H1 (cell line): Measurements from ENCODE around the gene EGR4. TPM values are rescaled to one million over a fixed set of nuclear protein-coding genes. Genes with fewer than 3 reads are reported as not detected.

Source experiments
- BCL11A ChIP-seq, 2 experiments: IDR thresholded peaks; one replicate each; pipeline ENCODE4 v1.6.1; 2011; ENCODE audit warnings: low read depth in 2 of 2, low read length in 2 of 2, mild to moderate bottlenecking in 2 of 2
- BRCA1 ChIP-seq: IDR thresholded peaks from 2 replicates; pipeline ENCODE4 v1.6.1; 2012; ENCODE audit warnings: low read depth, low read length, improper control_type of control experiment
- CREB1 ChIP-seq: IDR thresholded peaks from 2 replicates; pipeline ENCODE4 v1.6.1; 2012; ENCODE audit warnings: inconsistent platforms
- JUN ChIP-seq: IDR thresholded peaks from 2 replicates; pipeline ENCODE4 v1.6.1; 2011; ENCODE audit warnings: low read depth, mild to moderate bottlenecking, improper control_type of control experiment, low read length
- JUND ChIP-seq: IDR thresholded peaks from 2 replicates; pipeline ENCODE4 v1.6.1; 2011; ENCODE audit warnings: mild to moderate bottlenecking, improper control_type of control experiment, low read length
- KDM5A ChIP-seq: fragments of 200-600 bp; IDR thresholded peaks from 2 replicates; pipeline ENCODE4 v1.7.1; 2012; ENCODE audit warnings: mild to moderate bottlenecking, low read length, inconsistent platforms, mixed read lengths
- MAFK ChIP-seq: IDR thresholded peaks from 2 replicates; pipeline ENCODE4 v1.6.1; 2012; ENCODE audit warnings: low read depth, mild to moderate bottlenecking, improper control_type of control experiment, low read length
- POU5F1 ChIP-seq: IDR thresholded peaks from 2 replicates; pipeline ENCODE4 v1.6.1; 2011; ENCODE audit warnings: low read depth, mild to moderate bottlenecking, low read length, moderate library complexity
- RAD21 ChIP-seq, 2 experiments: IDR thresholded peaks in 1 of 2; conservative IDR thresholded peaks in 1 of 2; 2 replicates each; pipeline ENCODE4 v1.6.1; 2011; ENCODE audit warnings: low read depth in 2 of 2, low read length in 2 of 2, improper control_type of control experiment in 1 of 2, inconsistent platforms in 1 of 2, mild to moderate bottlenecking in 1 of 2, moderate library complexity in 1 of 2
- TAF7 ChIP-seq: optimal IDR thresholded peaks from 2 replicates; pipeline ENCODE3; 2011; ENCODE audit warnings: low read depth, mild to moderate bottlenecking, inconsistent platforms, low read length, moderate library complexity, borderline replicate concordance
- polyA plus RNA-seq, 7 experiments: library from polyadenylated mRNA; depleted of rRNA in 3 of 7; stranded (reverse) in 5 of 7; unstranded in 2 of 7; fragments of >200 nt in 5 of 7; fragments of 200-250 nt in 2 of 7; gene quantifications; 1 replicate in 5 of 7; 2 replicates in 1 of 7; 4 replicates in 1 of 7; pipeline versions ENCODE4 v1.2.1 to v1.2.3, GENCODE V29; 2011 to 2013; ENCODE audit warnings: missing spikeins in 2 of 7, mixed read lengths in 2 of 7
- total RNA-seq: library from RNA; stranded (reverse); fragmentation: NEBNext Ultra II Directional; extraction: Animal tissue kit (Norgen Biotek cat#: 25700); gene quantifications from 2 replicates; pipeline ENCODE4 v1.2.1, GENCODE V29; 2021
- TF ChIP-seq, protein P1 (sequence below): fragments of 300-600 bp; sonication (generic); IDR thresholded peaks from 2 replicates; pipeline ENCODE4 v1.7.1; 2012; ENCODE audit warnings: low read length, moderate library complexity, mild to moderate bottlenecking, inconsistent platforms; ENCODE audit not compliant: insufficient replicate concordance

The EGR4 gene
- total and polyA plus RNA-seq, 2 of the 8 experiments (the other 6 are each of a cell fraction or from before 2014, with no cell fraction given), result 0.20 TPM; not detected in 1

- TF ChIP-seq, protein P1, sequence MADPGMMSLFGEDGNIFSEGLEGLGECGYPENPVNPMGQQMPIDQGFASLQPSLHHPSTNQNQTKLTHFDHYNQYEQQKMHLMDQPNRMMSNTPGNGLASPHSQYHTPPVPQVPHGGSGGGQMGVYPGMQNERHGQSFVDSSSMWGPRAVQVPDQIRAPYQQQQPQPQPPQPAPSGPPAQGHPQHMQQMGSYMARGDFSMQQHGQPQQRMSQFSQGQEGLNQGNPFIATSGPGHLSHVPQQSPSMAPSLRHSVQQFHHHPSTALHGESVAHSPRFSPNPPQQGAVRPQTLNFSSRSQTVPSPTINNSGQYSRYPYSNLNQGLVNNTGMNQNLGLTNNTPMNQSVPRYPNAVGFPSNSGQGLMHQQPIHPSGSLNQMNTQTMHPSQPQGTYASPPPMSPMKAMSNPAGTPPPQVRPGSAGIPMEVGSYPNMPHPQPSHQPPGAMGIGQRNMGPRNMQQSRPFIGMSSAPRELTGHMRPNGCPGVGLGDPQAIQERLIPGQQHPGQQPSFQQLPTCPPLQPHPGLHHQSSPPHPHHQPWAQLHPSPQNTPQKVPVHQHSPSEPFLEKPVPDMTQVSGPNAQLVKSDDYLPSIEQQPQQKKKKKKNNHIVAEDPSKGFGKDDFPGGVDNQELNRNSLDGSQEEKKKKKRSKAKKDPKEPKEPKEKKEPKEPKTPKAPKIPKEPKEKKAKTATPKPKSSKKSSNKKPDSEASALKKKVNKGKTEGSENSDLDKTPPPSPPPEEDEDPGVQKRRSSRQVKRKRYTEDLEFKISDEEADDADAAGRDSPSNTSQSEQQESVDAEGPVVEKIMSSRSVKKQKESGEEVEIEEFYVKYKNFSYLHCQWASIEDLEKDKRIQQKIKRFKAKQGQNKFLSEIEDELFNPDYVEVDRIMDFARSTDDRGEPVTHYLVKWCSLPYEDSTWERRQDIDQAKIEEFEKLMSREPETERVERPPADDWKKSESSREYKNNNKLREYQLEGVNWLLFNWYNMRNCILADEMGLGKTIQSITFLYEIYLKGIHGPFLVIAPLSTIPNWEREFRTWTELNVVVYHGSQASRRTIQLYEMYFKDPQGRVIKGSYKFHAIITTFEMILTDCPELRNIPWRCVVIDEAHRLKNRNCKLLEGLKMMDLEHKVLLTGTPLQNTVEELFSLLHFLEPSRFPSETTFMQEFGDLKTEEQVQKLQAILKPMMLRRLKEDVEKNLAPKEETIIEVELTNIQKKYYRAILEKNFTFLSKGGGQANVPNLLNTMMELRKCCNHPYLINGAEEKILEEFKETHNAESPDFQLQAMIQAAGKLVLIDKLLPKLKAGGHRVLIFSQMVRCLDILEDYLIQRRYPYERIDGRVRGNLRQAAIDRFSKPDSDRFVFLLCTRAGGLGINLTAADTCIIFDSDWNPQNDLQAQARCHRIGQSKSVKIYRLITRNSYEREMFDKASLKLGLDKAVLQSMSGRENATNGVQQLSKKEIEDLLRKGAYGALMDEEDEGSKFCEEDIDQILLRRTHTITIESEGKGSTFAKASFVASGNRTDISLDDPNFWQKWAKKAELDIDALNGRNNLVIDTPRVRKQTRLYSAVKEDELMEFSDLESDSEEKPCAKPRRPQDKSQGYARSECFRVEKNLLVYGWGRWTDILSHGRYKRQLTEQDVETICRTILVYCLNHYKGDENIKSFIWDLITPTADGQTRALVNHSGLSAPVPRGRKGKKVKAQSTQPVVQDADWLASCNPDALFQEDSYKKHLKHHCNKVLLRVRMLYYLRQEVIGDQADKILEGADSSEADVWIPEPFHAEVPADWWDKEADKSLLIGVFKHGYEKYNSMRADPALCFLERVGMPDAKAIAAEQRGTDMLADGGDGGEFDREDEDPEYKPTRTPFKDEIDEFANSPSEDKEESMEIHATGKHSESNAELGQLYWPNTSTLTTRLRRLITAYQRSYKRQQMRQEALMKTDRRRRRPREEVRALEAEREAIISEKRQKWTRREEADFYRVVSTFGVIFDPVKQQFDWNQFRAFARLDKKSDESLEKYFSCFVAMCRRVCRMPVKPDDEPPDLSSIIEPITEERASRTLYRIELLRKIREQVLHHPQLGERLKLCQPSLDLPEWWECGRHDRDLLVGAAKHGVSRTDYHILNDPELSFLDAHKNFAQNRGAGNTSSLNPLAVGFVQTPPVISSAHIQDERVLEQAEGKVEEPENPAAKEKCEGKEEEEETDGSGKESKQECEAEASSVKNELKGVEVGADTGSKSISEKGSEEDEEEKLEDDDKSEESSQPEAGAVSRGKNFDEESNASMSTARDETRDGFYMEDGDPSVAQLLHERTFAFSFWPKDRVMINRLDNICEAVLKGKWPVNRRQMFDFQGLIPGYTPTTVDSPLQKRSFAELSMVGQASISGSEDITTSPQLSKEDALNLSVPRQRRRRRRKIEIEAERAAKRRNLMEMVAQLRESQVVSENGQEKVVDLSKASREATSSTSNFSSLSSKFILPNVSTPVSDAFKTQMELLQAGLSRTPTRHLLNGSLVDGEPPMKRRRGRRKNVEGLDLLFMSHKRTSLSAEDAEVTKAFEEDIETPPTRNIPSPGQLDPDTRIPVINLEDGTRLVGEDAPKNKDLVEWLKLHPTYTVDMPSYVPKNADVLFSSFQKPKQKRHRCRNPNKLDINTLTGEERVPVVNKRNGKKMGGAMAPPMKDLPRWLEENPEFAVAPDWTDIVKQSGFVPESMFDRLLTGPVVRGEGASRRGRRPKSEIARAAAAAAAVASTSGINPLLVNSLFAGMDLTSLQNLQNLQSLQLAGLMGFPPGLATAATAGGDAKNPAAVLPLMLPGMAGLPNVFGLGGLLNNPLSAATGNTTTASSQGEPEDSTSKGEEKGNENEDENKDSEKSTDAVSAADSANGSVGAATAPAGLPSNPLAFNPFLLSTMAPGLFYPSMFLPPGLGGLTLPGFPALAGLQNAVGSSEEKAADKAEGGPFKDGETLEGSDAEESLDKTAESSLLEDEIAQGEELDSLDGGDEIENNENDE, result no peak
- TF ChIP-seq TAF7, result peak; percentile 37
- no peak for TF ChIP-seq JUN
- TF ChIP-seq CREB1, result no peak
- TF ChIP-seq JUND, result no peak
- TF ChIP-seq MAFK, result no peak
- TF ChIP-seq RAD21 (IDR thresholded peaks at IDR 0.05 in 1 of 2, conservative IDR thresholded peaks at IDR 0.05 in 1 of 2; ENCODE audit: low read depth in 2 of 2, low read length in 2 of 2), result no peak
- no peak for TF ChIP-seq KDM5A
- TF ChIP-seq BCL11A (IDR thresholded peaks at IDR 0.05; ENCODE audit: low read depth in 2 of 2, low read length in 2 of 2), result no peak
- TF ChIP-seq BRCA1, result no peak
- no peak for TF ChIP-seq POU5F1
These were observed 9.6 kb downstream of the EGR4 start (continued) for GRCh38 chr2:73283545-73284295.
